Activated CD4-positive, CD25-positive, alpha-beta regulatory T cell treated with anti-CD3 and anti-CD28 coated beads, Interleukin-2, amount 50 U/mL, for 24 hours (primary cell): Measurements from ENCODE around the gene ADAM19.

Source experiments
- ATAC-seq, 2 donors: fragments of 150-1000 bp; cut with Tn5 transposase; one replicate each; pipeline ENCODE4 v1.10.0; 2021; ENCODE audit warnings: mild to moderate bottlenecking in 1 of 2, moderate library complexity in 1 of 2

ADAM19 gene

DNA sequence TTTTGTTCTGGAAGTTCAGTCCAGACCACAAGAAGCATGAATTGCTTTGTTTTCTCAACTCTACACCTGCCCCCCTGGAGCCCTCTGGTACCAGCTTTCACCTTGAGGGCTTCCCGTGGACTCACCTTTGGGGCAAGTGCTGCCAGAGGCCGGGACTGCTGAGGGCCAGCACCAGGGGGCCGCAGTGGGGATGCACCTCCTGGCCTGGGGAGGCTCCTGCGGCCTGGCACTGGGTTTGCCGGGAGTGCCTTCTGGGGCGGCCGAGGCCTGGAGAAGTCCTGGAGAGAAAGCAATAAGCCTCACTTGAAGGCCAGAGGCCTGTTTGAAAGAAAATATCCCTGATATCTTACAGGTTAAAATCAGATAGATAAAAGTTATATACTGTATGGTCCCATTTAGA, 93.9 kb downstream of the ADAM19 start:
- no peak for ATAC-seq

DNA sequence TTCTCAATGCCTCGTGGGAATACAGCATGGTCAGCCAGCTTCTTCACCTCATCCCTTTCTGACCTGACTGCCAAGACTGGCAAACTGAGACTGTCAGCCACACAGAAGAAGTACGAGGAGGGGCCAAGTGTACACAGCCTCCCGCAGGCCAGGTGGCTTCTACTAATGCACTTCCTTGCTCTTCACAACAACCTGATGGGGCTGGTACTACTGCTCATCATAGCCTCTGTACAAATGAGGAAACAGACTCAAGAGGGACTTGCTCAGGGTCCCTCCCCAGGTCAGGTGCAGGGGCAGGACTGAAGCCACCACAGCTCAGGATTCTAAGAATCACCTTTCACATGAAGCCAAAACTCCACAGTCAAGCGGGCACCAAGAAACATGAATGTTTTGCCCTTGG, 94.3 kb downstream of the ADAM19 start:
- no peak for ATAC-seq

DNA sequence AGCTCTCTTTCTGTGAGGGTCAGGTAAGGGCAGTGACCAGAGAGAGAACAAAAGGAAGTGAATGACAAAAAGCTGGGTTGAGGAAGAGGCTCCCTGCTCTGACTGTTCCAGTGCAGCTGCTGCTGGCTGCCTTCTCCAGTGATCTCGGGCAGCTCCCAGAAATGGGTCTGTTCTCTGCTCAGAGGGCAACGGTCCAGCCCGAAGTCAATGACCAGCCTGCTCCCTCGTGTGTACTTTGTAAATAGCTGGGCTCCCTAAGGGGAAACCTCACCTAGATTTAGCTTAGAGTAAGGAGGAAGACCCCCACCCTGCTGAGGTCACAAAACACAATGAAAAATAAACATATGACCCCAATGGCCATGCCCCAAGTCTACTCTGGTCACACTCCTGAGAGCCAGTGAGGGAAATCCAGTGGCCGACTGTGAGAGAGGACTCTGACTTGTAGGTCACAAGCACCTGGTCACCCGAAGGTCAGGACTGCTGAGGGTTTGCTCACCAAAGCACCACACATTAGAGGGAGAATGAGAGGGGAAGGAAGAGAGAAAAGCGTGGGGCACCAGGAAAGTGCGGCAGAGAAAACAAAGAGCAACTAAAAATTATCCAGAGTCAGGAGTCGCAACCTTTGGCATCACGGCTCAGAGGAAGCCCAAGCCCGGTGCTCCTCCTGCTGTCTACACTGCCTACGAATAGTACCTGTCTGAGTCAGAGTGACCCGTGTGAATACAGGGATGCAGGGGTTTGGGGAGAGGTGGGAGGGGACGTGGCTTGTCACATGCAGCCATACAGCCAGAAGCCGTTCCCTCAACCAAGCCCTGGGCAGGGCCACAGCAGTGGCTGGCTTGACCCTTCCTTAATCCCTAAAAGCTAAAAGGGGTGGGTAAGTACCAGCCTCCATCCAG, 95.7 kb downstream of the ADAM19 start:
- no peak for ATAC-seq

DNA sequence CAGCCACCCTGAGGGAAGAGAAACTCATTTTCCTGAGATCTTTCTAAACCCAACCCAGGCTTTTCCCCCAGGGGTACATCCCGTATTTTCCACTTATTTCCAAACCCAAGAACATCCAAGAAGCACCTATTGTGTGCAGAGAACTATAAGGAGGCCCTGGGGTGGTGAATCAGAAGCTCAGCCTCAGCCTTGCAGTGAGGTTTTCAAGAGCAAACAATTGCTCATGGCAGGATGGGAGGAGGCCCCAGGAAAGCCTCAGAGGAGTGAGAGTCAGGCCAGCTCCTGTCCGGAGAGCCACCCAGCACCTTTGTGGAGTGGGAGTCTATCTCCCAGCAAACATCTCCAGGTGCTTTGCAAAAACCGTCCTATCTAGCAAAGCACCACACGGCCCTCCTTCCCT, 96.4 kb downstream of the ADAM19 start:
- no peak for ATAC-seq

DNA sequence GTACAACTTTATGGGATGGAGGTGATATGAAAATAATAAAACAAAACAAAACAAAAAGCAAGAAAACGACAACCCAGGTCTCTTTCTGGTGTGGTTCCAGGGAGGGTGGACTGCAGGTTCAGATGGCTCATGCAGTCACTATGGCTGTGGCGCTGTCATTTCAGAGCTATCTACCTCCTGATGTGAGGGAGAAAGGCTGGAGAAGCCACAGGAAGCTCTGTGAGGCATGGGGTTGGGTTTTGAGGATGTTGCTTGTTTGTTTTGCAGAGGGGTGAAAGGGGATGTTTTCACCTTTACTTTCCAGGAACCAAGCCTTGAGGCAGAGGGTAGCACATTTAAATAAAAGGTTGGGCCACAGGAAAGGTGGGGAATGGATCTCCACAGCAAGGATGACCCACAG, 96.8 kb downstream of the ADAM19 start:
- ATAC-seq: no peak

DNA sequence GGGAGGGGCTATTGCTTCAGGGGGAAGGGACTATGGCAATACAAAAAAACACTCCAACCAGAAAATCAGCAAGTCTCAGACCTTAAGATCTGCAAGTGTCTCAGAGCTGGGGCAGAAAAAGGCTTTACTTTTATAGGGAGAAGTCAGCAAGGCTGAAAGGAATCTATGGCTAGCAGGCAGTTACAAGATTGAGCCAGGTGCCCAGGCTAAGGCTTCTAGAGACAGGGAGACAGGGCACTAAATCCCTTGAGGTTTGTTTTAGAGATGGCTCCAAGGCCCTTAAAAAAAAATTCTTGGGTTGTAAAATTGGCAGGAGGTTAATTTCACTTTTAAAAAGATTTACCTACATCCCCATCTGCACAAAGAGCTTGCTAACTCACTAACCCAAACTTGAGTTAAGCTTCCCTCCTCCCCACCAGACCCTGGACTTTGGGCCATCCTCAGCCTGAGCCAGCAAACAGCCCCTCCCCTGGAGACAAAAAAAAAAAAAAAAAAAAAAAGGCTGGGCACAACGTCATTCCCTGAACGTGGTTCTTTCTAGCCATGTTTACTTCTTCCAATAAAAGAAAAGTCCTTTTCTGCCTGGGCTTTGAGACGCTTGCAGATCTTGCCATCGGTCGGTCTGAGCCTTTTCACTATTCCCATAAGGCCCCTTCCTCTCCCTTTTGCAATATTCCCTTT, 97.6 kb downstream of the ADAM19 start:
- no peak for ATAC-seq

DNA sequence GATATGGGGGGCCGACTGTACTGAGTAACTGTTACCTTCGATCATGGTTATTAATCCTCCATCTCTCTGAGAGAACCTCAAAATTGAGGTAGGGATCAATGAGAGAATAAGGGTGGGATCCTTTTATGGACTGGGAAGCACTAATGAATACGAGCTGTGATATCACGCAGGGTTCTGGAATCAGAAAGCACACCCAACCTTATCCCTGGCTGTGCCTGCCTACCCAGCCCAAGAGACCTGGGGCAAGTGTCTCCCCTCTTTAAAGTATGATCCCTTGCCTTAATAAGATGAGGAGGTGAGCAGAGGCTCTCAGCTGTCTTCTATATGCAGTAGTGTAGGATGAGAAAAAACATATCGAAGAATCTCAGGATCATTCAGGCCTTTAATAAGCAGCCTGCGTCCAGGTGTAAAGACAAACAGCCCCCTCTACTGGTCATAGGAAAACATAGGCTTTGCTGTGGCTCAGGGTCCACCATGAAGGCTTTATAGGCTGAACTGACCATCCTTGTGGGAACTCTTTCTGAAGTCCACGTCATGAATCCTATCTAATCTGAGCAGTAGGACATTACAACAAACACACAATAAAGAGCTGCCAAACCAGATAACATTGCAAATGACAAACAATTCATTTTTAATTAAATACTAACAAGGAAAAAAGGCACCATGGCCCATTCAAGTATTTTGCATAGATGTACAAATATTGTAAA, 98.7 kb downstream of the ADAM19 start:
- ATAC-seq: peak; percentile 54 to 69

DNA sequence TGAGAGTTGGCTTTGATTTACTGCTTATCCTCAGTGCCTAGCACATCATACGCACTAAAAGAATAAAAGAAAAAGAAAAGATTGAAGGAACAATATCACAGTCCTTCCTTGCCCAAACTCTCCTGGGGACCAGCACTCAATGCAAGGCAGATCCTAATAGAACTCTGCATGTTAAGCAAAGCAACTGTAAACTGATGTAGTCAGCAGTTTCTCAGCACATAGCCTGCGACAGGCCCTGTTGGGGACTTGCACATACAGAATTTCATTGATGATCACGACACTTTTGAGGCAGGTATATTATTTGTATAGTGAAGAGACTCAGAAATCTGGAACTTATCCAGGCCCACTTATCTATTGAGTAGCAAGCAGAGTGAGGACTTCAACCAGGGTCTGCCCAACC, 100.1 kb downstream of the ADAM19 start:
- ATAC-seq: no peak

DNA sequence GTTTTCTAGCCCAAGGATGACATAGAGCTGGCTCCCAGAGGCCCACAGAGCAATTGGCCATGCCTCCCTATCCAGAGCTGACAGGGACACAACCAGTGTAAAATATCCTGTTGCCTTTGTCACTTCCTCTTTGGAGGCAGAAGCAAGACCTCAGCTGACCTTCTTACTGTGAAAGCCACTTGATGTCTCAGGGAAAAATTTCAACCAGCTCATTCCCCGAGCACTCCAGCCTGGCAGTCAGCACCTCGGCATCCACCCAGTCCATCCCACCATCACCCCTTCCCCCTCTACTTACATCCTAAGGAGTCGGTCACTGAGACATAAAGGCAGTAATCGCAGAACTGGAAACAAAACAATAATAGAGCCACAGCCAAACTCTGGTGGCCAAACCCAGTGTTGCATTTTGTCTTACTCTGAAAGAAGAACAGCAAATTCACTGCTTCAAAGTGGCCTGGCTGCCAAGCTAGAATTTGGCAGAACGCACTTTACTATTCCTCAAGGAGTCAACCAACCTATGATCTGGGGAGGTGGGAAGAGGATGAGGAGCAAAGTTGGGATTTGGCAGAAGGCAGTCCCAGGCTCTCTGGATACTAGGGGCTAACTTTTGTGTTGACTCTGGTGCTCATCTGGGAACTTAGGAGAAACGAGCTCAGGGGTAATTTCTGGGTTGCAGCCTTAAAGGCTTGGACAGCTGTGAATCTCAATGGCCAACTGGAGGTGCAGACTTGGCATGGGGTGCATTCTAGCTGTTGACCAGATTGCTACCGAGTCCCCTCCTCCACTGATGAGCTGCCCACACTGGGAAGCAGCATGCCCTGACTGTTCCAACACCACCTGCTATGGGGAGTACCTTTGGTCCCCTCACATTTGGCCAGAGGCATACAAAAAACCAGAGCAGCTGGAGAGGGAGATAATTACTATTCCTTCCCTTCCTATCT, 101.9 kb downstream of the ADAM19 start:
- no peak for ATAC-seq

DNA sequence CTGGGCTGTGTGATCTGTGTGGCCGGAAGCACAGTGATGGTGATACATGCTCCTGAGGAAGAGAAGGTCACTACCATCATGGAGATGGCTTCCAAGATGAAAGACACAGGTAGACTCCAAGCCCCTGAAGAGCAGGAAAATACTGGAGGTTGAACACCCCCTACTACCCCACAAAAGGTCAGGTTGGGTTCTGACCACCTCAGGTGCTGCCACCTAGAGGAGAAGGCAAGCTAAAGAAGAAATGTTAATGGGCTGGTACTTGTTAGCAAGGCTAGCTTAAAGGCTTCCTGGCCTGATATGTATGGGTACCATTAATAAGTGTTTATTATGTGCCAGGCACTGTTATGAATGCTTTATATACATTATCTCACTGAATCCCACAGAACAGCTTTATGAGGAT, 103.9 kb downstream of the ADAM19 start:
- ATAC-seq: peak in 1 of 2 donors; percentile 42

DNA sequence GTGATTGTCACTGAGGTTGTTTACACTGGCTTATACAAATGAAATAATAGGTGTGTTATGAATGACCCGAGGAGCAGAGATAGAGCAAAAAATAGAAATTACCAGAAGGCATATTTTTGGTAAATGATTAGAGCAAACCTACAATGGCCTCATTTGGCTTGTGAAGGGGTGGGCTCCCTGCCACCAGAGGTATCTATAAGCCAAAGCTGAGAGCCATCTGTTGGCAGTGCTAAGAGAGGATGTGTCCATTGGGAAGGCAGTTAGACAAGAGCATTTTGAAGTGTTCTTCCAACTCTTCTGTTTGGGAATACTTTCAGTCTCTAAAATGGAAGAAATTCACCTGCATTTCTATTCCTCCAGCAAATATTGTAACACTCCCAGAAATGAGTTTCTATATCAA, 104.9 kb downstream of the ADAM19 start:
- no peak for ATAC-seq

DNA sequence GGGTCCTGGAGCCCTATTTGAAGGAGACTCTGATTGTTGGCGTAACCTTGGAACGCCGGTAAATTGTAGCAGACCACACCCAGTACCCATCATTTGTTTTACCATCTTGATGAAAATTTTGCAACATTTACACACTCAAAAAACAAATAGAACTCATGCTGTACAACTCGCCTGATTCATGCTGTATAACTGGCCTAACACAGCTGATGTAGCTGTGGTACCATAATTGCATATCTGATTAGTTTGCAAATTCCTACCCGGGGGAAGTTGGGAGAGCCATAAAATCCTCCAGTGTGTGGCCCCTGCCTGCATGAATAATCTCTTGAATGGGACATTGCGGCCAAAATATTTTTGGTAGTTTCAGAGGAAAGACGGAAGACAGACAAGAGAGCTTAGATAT, 105.9 kb downstream of the ADAM19 start:
- ATAC-seq: no peak

DNA sequence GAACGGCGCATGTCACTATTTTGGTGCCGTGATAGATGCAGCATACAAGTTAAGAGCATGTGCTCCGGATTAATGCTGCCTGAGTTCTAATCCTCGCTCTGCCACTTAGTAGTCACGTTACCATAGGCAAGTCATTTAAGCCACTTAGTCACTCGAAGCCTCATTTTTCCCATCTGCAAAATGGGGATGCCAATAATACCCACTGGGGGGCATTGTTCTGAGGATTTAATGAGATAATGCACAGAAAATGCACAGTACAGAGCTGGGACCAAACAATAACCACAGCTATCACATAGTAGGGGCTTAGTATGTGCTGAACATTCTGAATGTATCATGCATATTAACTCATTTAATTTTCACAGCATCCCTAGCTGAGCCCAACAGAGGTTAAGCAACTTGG, 106.5 kb downstream of the ADAM19 start:
- ATAC-seq: no peak

DNA sequence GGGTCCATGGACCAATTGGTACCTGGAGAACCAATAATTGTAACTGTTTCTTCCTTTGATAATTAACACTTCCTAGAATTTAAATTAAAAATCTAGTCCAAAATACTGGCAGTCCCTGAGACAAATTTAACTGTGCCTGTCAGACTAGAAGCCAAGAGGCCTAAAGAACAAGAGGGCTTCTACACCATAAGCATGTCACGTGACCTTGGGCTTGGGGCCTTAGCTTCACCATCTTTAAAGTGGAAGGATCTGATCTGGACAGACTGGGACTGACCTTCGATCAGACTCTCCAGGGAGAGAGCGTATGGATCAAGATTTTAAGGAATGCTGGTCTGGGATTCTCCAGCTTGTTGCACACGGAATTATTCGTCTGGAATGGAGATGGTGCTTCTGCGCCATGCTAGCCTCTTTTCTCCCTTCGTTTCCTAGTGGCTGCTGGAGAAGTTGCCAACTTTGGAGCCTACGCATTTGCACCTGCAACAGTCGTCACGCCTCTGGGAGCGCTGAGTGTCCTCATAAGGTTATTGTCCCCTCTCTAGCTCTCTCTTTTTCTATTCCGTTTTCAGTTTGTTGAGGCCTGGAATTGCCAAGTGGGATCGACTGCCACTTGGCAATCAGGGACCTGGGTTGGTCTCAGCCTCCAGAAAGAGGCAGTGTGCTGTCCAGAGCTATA, 107.1 kb downstream of the ADAM19 start:
- ATAC-seq: no peak

DNA sequence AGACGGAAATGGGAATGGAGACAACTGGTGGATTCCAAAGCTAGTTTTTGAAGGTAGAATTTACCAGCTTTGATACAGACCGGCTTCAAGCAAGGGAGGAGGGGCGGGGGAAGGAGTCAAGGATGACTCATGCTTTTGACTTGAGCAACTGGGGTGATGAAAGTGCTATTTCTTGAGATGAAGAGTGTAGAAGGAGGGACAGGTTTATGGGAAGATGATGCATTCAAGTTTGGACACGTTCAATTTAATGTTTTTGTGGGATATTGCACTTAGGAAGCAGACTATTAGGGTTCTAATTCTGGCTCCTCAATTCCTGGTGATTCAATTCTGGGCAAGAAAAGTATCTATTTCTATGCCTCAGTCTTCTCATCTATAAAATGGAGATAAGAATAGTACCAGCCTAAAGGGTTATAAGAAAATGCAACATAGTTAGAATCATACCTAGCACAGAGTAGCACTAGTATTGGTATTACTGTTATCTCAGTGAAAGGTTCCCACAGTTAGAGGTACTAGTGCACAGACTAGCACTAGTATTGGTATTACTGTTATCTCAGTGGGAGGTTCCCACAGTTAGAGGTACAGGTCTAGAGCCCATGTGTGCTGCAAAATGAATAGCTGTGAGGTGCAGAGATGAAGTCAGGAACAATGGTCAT, 110.9 kb downstream of the ADAM19 start:
- ATAC-seq: peak; percentile 94 to 95

DNA sequence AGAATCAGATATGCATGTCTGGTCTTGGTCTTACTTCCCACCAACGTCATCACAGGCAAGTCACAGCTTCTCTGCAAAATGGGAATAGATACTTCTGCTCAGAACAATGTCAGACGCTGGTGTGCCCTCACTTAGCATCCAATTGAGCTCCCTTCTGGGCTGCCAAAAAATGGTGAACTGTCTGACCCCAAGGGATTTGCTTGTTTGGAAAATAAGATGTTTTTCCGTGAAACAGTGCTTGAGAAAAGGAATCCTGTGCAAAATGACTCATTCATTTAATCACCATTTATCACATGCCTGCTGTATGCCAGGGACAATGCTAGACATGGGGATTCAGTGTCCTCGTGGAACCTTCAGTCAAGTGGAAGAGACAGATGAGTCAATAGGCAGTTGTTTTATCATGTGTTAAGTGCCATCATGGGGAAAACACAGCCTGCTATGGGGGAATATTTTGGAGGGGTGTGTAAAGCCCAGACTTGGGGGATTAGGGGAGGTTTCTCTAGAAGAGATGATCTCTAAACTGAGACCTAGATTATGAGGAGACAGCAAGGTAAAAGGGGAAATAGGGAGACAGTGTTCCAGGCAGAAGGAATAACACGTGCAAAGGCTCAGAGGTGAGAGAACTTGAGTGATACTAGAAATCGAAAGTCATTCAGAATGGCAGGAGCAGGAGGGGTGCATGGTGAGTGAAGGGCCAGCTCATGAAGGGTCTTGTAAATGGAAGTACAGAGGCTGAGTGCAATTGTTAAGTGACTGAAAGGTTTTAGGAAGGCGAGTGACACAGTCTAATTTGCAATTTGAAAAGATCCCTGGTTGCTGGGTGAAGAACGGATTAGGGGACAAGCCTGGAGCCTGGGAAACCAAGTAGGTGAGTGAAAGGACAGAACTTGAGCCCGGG, 111.7 kb downstream of the ADAM19 start:
- no peak for ATAC-seq

DNA sequence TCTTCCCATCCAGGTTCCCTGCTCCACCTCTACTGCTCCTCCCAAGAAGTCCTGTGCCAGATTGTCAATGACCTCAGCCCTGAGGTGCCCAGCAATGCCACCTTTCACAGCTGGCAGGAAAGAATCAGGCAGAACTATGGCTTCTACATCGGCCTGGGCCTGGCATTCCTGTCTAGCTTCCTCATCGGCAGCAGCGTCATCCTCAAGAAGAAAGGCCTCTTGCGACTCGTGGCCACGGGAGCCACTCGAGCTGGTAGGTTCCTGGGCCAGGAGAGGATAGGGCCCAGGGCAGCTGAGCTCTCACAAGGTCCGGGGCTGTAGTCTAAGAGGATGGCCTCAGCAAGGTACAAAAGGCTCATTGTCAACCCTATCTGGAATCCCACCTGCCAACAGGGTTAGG, 112.5 kb downstream of the ADAM19 start:
- ATAC-seq: no peak

DNA sequence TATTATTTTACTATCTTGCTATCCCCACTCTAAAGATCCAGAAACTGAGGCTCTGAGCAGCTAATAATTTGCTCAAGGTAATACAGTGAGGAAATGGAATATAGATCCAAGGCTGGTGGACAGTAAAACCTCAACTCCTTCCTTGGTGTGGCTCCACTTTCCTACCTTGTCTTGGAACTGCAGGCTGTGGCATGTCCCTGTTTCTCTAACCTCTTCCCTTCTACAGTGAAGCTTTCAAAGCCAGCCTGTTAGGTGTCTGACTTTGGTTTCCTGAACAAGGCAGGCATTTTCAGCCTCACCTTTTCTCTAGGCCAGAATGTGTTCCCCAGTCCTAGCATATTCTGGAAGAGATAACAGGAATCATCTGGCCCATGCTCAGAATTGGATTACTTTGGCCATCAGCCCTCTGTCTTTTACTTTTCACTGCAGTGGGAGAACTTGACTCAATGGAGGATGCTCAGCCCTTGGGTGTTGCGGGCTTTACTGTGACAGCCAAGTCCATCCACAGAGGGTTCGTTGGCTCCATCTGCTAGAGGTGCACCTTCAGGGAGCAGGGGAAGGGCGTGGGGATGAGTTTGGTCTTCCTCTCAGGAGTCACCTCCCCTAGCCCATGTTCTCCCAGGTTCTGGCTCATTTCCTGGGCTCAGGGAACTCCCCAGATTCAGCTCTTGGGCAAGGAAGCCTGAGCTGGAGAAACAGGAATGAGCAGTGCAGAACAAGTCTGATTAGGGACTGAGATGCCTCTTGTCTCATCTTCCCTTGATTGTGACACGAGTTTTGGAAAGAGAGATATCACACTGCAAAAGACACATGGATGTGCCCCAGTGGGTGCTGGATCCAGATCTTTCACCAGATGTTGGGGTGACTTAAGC, 114.4 kb downstream of the ADAM19 start:
- no peak for ATAC-seq
